IMR-90 (cell line): ENCODE results near the gene CLHC1. TPM values are rescaled to one million over a fixed set of nuclear protein-coding genes. Genes with fewer than 3 reads are reported as not detected.
"Not testable (repeated sequence)": the region's sequence is repeated elsewhere in the genome, so short reads cannot be mapped to it uniquely, and the experiment has no call there.

Experiments used
- ATAC-seq: fragments of 200-7000 bp; cut with Tn5 transposase; 2 replicates; pipeline ENCODE4 v1.9.1; 2020; ENCODE audit warnings: low read depth, mild to moderate bottlenecking, moderate library complexity
- BruUV-seq: library from RNA; stranded (reverse); fragments of 400-500 nt; replicated peaks from 2 replicates; lab custom pipeline; 2021; lab: Mats Ljungman, UMichigan
- CTCF ChIA-PET: fragments of 300-600 bp; formaldehyde crosslinking; extraction: SDS; loops from one replicate; lab custom pipeline; 2021; ENCODE audit warnings: antibody characterized with exemption; lab: Yijun Ruan, JAX
- POLR2A ChIA-PET: fragments of 300-600 bp; sonication (Branson Sonifier 250); formaldehyde crosslinking; loops from one replicate; lab custom pipeline; 2022; ENCODE audit warnings: antibody characterized with exemption; ENCODE audit not compliant: unreplicated experiment; lab: Charles Lee
- DNase-seq: peaks from one replicate; pipeline ENCODE4 v3.0.0; 2013
- H2AFZ ChIP-seq: replicated peaks from 2 replicates; pipeline ENCODE3; 2013; ENCODE audit warnings: low read length, mild to moderate bottlenecking; ENCODE audit not compliant: poor library complexity
- H2AK5ac ChIP-seq: 2 replicates; pipeline ENCODE4 v1.6.1; 2013; ENCODE audit warnings: low read depth, low read length, inconsistent platforms
- H2AK9ac ChIP-seq: replicated peaks from 2 replicates; pipeline ENCODE3; 2013; ENCODE audit warnings: mild to moderate bottlenecking, low read depth, low read length, moderate library complexity; ENCODE audit not compliant: poor library complexity
- H2BK120ac ChIP-seq: 2 replicates; pipeline ENCODE4 v1.6.1; 2013; ENCODE audit warnings: low read depth, low read length, inconsistent platforms
- H2BK15ac ChIP-seq: 3 replicates; pipeline ENCODE4 v1.6.1; 2013; ENCODE audit warnings: low read depth, low read length, inconsistent platforms
- H2BK20ac ChIP-seq: 2 replicates; pipeline ENCODE4 v1.6.1; 2013; ENCODE audit warnings: low read depth, mild to moderate bottlenecking, inconsistent platforms, low read length, moderate library complexity
- H2BK5ac ChIP-seq: 2 replicates; pipeline ENCODE4 v1.6.1; 2013; ENCODE audit warnings: mild to moderate bottlenecking, low read depth, low read length, inconsistent platforms; ENCODE audit not compliant: poor library complexity, severe bottlenecking
- H3K14ac ChIP-seq: replicated peaks from 2 replicates; pipeline ENCODE4 v1.6.1; 2013; ENCODE audit warnings: low read depth, low read length, inconsistent platforms
- H3K18ac ChIP-seq: 2 replicates; pipeline ENCODE4 v1.6.1; 2013; ENCODE audit warnings: low read depth, low read length, control low read depth
- H3K23ac ChIP-seq: 2 replicates; pipeline ENCODE4 v1.6.1; 2013; ENCODE audit warnings: low read depth, low read length, inconsistent platforms
- H3K27ac ChIP-seq: 2 replicates; pipeline ENCODE4 v1.5.1; 2013; ENCODE audit warnings: mild to moderate bottlenecking, control low read depth, low read length; ENCODE audit not compliant: insufficient read depth
- H3K27me3 ChIP-seq: 2 replicates; pipeline ENCODE4 v1.6.1; 2013; ENCODE audit warnings: low read length; ENCODE audit not compliant: control insufficient read depth, insufficient read depth
- H3K36me3 ChIP-seq: 2 replicates; pipeline ENCODE4 v1.6.1; 2013; ENCODE audit warnings: low read length, mixed read lengths; ENCODE audit not compliant: control insufficient read depth, insufficient read depth
- H3K4ac ChIP-seq: 2 replicates; pipeline ENCODE4 v1.6.1; 2013; ENCODE audit warnings: low read depth, low read length, inconsistent platforms
- H3K4me1 ChIP-seq: 2 replicates; pipeline ENCODE4 v1.6.1; 2013; ENCODE audit warnings: low read length, mixed read lengths; ENCODE audit not compliant: control insufficient read depth, insufficient read depth
- H3K4me2 ChIP-seq: 2 replicates; pipeline ENCODE4 v1.6.1; 2013; ENCODE audit warnings: low read depth, mild to moderate bottlenecking, control low read depth, low read length, moderate library complexity
- H3K4me3 ChIP-seq: 2 replicates; pipeline ENCODE4 v1.5.1; 2013; ENCODE audit warnings: low read depth, mild to moderate bottlenecking, control low read depth, low read length, moderate library complexity; ENCODE audit not compliant: insufficient read depth
- H3K56ac ChIP-seq: 2 replicates; pipeline ENCODE4 v1.6.1; 2013; ENCODE audit warnings: low read length, inconsistent platforms; ENCODE audit not compliant: insufficient read depth; ENCODE audit errors: extremely low read depth
- H3K79me1 ChIP-seq, 2 experiments: 2 replicates each; pipeline ENCODE4 v1.6.1; 2013; ENCODE audit warnings: low read length in 2 of 2, inconsistent platforms in 1 of 2, low read depth in 1 of 2
- H3K9ac ChIP-seq: 2 replicates; pipeline ENCODE4 v1.6.1; 2013; ENCODE audit warnings: low read depth, low read length, control low read depth
- H3K9me1 ChIP-seq: 2 replicates; pipeline ENCODE4 v1.6.1; 2013; ENCODE audit warnings: low read length, inconsistent platforms; ENCODE audit not compliant: insufficient read depth
- H3K9me3 ChIP-seq: 2 replicates; pipeline ENCODE4 v1.6.1; 2013; ENCODE audit warnings: low read length; ENCODE audit not compliant: control insufficient read depth, insufficient read depth
- H4K20me1 ChIP-seq: 2 replicates; pipeline ENCODE4 v1.6.1; 2013; ENCODE audit warnings: low read length, inconsistent platforms; ENCODE audit not compliant: insufficient read depth
- H4K5ac ChIP-seq: 2 replicates; pipeline ENCODE4 v1.6.1; 2013; ENCODE audit warnings: mild to moderate bottlenecking, low read depth, low read length, control low read depth
- H4K8ac ChIP-seq, 2 experiments: 2 replicates each; pipeline ENCODE4 v1.6.1; 2013; ENCODE audit warnings: low read depth in 2 of 2, low read length in 2 of 2, control low read depth in 1 of 2, inconsistent platforms in 1 of 2
- H4K91ac ChIP-seq: 2 replicates; pipeline ENCODE4 v1.6.1; 2013; ENCODE audit warnings: low read depth, low read length, inconsistent platforms; ENCODE audit not compliant: insufficient read depth
- WGBS, 2 experiments: methylation state at CpG; one replicate each; pipeline versions ENCODE4 v1.1.5 to v1.1.7; 2013; ENCODE audit warnings: missing lambda C conversion rate in 2 of 2; ENCODE audit not compliant: insufficient read length in 1 of 2; ENCODE audit errors: extremely low coverage in 2 of 2; 5-methylcytosine and 5-hydroxymethylcytosine counted together
- dilution Hi-C: fragments of 300-500 bp; cut with HindIII; formaldehyde crosslinking; loops from one replicate; pipeline ENCODE4 v1.14.3; 2018; ENCODE audit warnings: low sequenced_read_pairs; ENCODE audit not compliant: unreplicated experiment
- in situ Hi-C: fragments of 300-500 bp; cut with MboI; formaldehyde crosslinking; loops from 3 replicates; pipeline ENCODE4 v1.14.3; 2019; ENCODE audit warnings: low sequenced_read_pairs, inconsistent platforms, mixed read lengths
- intact Hi-C: fragments of 100-400 bp; cut with micrococcal nuclease; formaldehyde crosslinking; loops from 2 replicates; pipeline ENCODE4 v1.10.0; 2022
- polyA plus RNA-seq, 3 experiments: library from polyadenylated mRNA; depleted of rRNA; stranded (reverse); fragments of >200 nt; gene quantifications; 2 replicates each; pipeline ENCODE4 v1.2.3, GENCODE V29; 2012; ENCODE audit warnings: low replicate concordance in 1 of 3
- total RNA-seq: library from RNA; depleted of rRNA; stranded (reverse); fragments of >200 nt; gene quantifications from 2 replicates; pipeline ENCODE4 v1.2.3, GENCODE V29; 2012

The CLHC1 gene
- total and polyA plus RNA-seq, 2 of the 4 experiments (the other 2 are of a cell fraction): 2.3 to 5.3 TPM

DNA sequence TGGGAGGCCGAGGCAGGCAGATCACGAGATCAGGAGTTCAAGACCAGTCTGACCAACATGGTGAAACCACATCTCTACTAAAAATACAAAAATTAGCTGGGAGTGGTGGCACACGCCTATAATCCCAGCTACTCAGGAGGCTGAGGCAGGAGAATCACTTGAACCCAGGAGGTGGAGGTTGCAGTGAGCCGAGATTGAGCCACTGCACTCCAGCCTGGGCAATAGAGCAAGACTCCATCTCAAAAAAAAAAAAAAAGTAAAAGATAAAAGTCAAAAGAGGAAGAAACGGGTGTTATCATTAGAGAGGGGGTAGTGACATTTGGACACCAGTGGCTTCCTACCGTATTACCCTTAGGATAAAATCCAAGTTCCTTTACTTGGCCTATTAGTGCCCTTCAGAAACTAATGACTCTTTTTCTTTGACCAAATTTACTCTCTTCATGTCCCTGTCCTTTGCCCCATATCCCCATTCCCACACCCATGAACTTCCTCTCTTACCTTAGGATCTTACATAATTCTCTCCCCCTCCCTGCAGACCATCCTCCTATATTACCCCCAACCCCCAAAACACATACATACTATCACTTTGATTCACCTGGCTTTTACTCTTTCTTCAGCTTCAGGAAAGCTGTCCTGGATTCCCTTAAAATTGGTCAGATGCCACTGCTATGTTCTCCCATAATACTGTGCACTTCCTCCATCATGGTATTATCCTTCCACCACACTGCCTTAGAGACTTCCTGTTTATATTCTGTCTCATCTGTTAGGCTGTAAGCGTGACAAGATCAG lies 4.5 kb downstream of the CLHC1 start:
- H3K27me3 ChIP-seq, intact Hi-C loops, H3K23ac ChIP-seq, H3K9ac ChIP-seq, BruUV-seq, H2AFZ ChIP-seq, H3K4ac ChIP-seq, dilution Hi-C loops, H3K36me3 ChIP-seq, in situ Hi-C loops, H2BK15ac ChIP-seq, H4K20me1 ChIP-seq, H2AK9ac ChIP-seq, H2BK120ac ChIP-seq, H3K56ac ChIP-seq, CTCF ChIA-PET, H3K9me1 ChIP-seq, H4K5ac ChIP-seq, H4K91ac ChIP-seq, H3K9me3 ChIP-seq, H3K4me1 ChIP-seq, H3K18ac ChIP-seq, H3K4me3 ChIP-seq, H3K27ac ChIP-seq, H2AK5ac ChIP-seq: not testable (repeated sequence)
- ATAC-seq (0 out of 2 replicates have a peak, but pooled peaks have one; percentile 2), DNase-seq (peak; percentile 62)
- POLR2A ChIA-PET: interaction anchor here (0.7 kb wide), 1 partner anchor 37 kb away, joined by 6 read pairs; no protein-coding TSS in a partner anchor
- 0 out of 2 replicates have a peak overlapping the region, but pooled peaks have one; percentile 30 for H3K14ac ChIP-seq
- peak overlapping the region; percentile 24; the same call in 1 of the 2 replicates for H2BK20ac ChIP-seq
- peak overlapping the region; percentile 39; the same call in 1 of the 2 replicates for H3K4me2 ChIP-seq
- peaks cover 12 to 70% of the 10 kb centered on the region in 2 experiments for H3K79me1 ChIP-seq
- WGBS, 2 experiments: no CpG with 5 or more reads among the region's 7 CpGs
- peak overlapping the region in 1 of 2 experiments; percentile 65; a peak in 1 of 4 replicates for H4K8ac ChIP-seq
- H2BK5ac ChIP-seq: peak overlapping the region; percentile 44
